ENCODE data around the gene ZNF526. TPM values are rescaled to one million over a fixed set of nuclear protein-coding genes. Genes with fewer than 3 reads are reported as not detected.

The ZNF526 gene
- total and polyA plus RNA-seq, 9 donors: 2.4 to 17.9 (median 12.9) TPM

- intact Hi-C loops (cut with DNase I): loop anchor here in 1 of 4 donors (2.0 kb wide), 1 partner anchor 26 kb away; no protein-coding TSS in a partner anchor
- Histone ChIP-seq H3K27ac (no peak overlapping the region), H3K4me3 (no peak overlapping the region), H3K36me3 (no peaks in the 10 kb centered on the region), H3K4me1 (ENCODE audit: insufficient read depth) (no peaks in the 10 kb centered on the region), H3K27me3 (no peaks in the 10 kb centered on the region), H3K9me3 (no peaks in the 10 kb centered on the region)
- 82 to 88% (median 85%) methylated on average over 11 of the region's 11 CpGs for WGBS, 3 donors
- no peak for TF ChIP-seq POLR2A (IDR thresholded peaks at IDR 0.05)
- TF ChIP-seq EP300 (IDR thresholded peaks at IDR 0.05): no peak
- no peak for TF ChIP-seq CTCF (IDR thresholded peaks at IDR 0.05)
- DNase-seq: no peak
Observed at GRCh38 chr19:42208612-42209011, 11.5 kb upstream of the ZNF526 start.

GRCh38 chr19:42212886-42213285 is 7.2 kb upstream of the ZNF526 start:
- no peaks in the 10 kb centered on the region for H3K4me1 ChIP-seq (ENCODE audit: insufficient read depth)
- H3K27ac ChIP-seq: no peak overlapping the region
- intact Hi-C loops (cut with DNase I): no loop called here
- H3K4me3 ChIP-seq: no peak overlapping the region
- no peaks in the 10 kb centered on the region for H3K36me3 ChIP-seq
- TF ChIP-seq EP300 (IDR thresholded peaks at IDR 0.05): no peak
- TF ChIP-seq CTCF (IDR thresholded peaks at IDR 0.05): no peak
- no peak for TF ChIP-seq POLR2A (IDR thresholded peaks at IDR 0.05)
- DNase-seq: no peak
- H3K27me3 ChIP-seq: no peaks in the 10 kb centered on the region
- WGBS, 3 donors: 81 to 100% (median 91%) methylated on average over 1 of the region's 1 CpG
- no peaks in the 10 kb centered on the region for H3K9me3 ChIP-seq

DNA sequence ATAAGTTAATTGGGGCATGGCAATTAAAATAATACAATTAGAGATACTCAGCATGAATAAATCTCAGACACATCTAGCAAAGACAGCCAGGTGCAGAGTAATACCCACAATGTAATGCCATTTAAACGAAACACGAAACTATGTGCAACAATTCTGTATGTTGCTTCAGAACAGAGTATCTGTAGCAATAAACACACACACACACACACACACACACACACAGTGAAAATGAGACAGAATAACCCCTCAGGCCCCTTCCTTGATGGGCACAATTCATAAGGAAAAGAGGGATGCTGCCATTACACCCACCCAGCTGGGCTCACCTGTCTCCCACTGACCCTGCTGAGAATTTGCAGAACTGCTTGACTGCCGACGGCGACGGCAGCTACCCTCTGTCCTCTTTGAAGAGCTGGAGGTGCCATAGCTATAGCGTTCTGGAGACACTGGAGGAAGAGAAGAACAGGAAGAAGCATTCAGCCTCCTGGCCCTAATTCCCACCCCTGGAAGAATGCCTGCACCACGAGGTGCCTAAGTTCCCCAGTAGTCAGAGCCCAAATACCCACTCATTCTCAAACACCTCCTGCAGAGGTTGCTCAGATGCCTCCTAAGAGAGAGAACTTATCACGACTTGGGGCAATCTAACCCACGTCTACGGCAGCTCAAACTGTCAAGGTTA is 5.2 kb upstream of the ZNF526 start:
- H3K4me1 ChIP-seq (ENCODE audit: insufficient read depth): peaks cover 3% of the 10 kb centered on the region
- H3K9me3 ChIP-seq: no peaks in the 10 kb centered on the region
- no peak for DNase-seq
- H3K36me3 ChIP-seq: no peaks in the 10 kb centered on the region
- H3K27ac ChIP-seq: no peak overlapping the region
- H3K27me3 ChIP-seq: no peaks in the 10 kb centered on the region
- TF ChIP-seq POLR2A (IDR thresholded peaks at IDR 0.05) (no peak), EP300 (IDR thresholded peaks at IDR 0.05) (no peak), CTCF (IDR thresholded peaks at IDR 0.05) (no peak)
- 74 to 78% (median 74%) methylated on average over 11 of the region's 11 CpGs for WGBS, 3 donors
- no peak overlapping the region for H3K4me3 ChIP-seq
- intact Hi-C loops (cut with DNase I): no loop called here

- intact Hi-C loops (cut with DNase I): no loop called here
- H3K27me3 ChIP-seq: no peaks in the 10 kb centered on the region
- TF ChIP-seq CTCF (IDR thresholded peaks at IDR 0.05) (no peak), POLR2A (IDR thresholded peaks at IDR 0.05) (no peak), EP300 (IDR thresholded peaks at IDR 0.05) (no peak)
- H3K9me3 ChIP-seq: no peaks in the 10 kb centered on the region
- DNase-seq: peak; percentile 61 to 76 (median 69)
- peaks cover 6% of the 10 kb centered on the region for H3K4me1 ChIP-seq (ENCODE audit: insufficient read depth)
- peak overlapping the region; percentile 84 to 93 for H3K27ac ChIP-seq
- peak overlapping the region; percentile 93 for H3K4me3 ChIP-seq
- 1 to 2% (median 1%) methylated on average over 28 to 79 of the region's 79 CpGs for WGBS, 3 donors
- no peaks in the 10 kb centered on the region for H3K36me3 ChIP-seq
Observed at GRCh38 chr19:42216653-42217519, 3.2 kb upstream of the ZNF526 start.

Measured in ovary (tissue), 9 donors.